DOHH2 (cell line): Measurements from ENCODE around the gene BRINP2.

ENCODE experiments used
- H3F3A ChIP-seq: fragments of 200-600 bp; sonication (generic), shearing (Covaris generic); 2 replicates; pipeline ENCODE4 v1.6.0; 2016; ENCODE audit warnings: antibody characterized with exemption, mild to moderate bottlenecking; ENCODE audit not compliant: control insufficient read depth, insufficient read depth
- H3K27ac ChIP-seq: fragments of 200-600 bp; sonication (generic); 2 replicates; pipeline ENCODE4 v1.5.1; 2014; ENCODE audit warnings: low read depth, mild to moderate bottlenecking, low read length, moderate library complexity
- H3K27me3 ChIP-seq: fragments of 200-600 bp; sonication (generic); 2 replicates; pipeline ENCODE4 v1.6.1; 2014; ENCODE audit warnings: mild to moderate bottlenecking, low read length, mixed read lengths; ENCODE audit not compliant: control insufficient read depth
- H3K36me3 ChIP-seq: fragments of 200-600 bp; sonication (generic); 2 replicates; pipeline ENCODE4 v1.6.1; 2014; ENCODE audit warnings: mild to moderate bottlenecking, low read length, moderate library complexity, mixed read lengths; ENCODE audit not compliant: control insufficient read depth
- H3K4me1 ChIP-seq: fragments of 200-600 bp; sonication (generic); 2 replicates; pipeline ENCODE4 v1.6.1; 2014; ENCODE audit warnings: mild to moderate bottlenecking, low read length, mixed read lengths; ENCODE audit not compliant: control insufficient read depth
- H3K4me2 ChIP-seq: fragments of 200-600 bp; sonication (generic); 2 replicates; pipeline ENCODE4 v1.6.0; 2014; ENCODE audit warnings: mild to moderate bottlenecking, low read length, moderate library complexity
- H3K4me3 ChIP-seq: fragments of 200-600 bp; sonication (generic); 2 replicates; pipeline ENCODE4 v1.5.1; 2014; ENCODE audit warnings: mild to moderate bottlenecking, low read length, mixed read lengths
- H3K79me2 ChIP-seq: fragments of 200-600 bp; sonication (generic); 2 replicates; pipeline ENCODE4 v1.6.1; 2014; ENCODE audit warnings: mild to moderate bottlenecking, low read length, mixed read lengths; ENCODE audit not compliant: control insufficient read depth
- H3K9me2 ChIP-seq: fragments of 200-600 bp; sonication (generic); replicated peaks from 2 replicates; pipeline ENCODE4 v1.6.1; 2014; ENCODE audit warnings: mild to moderate bottlenecking, low read length, mixed read lengths; ENCODE audit not compliant: control insufficient read depth
- H3K9me3 ChIP-seq: fragments of 200-600 bp; sonication (generic); 2 replicates; pipeline ENCODE4 v1.6.1; 2014; ENCODE audit warnings: antibody characterized with exemption, low read length, mixed read lengths; ENCODE audit not compliant: control insufficient read depth, insufficient read depth
- H4K20me1 ChIP-seq: fragments of 200-600 bp; sonication (generic); 2 replicates; pipeline ENCODE4 v1.6.0; 2014; ENCODE audit warnings: low read depth, mild to moderate bottlenecking, antibody characterized with exemption, low read length, moderate library complexity; ENCODE audit not compliant: control insufficient read depth, insufficient read depth
- CTCF ChIP-seq: fragments of 200-600 bp; sonication (generic); IDR thresholded peaks from one replicate; pipeline ENCODE4 v1.5.1; 2014; ENCODE audit warnings: antibody characterized with exemption, mild to moderate bottlenecking, low read depth, low read length; ENCODE audit not compliant: poor library complexity, severe bottlenecking
- EZH2phosphoT487 ChIP-seq: fragments of 200-600 bp; sonication (generic); IDR thresholded peaks from 2 replicates; pipeline ENCODE4 v1.6.1; 2017; ENCODE audit warnings: borderline replicate concordance, mild to moderate bottlenecking, antibody characterized with exemption, low read length, moderate library complexity, mixed read lengths

The BRINP2 gene

GRCh38 chr1:177310326-177310725, 139.6 kb downstream of the BRINP2 start:
- H3K27me3 ChIP-seq = no peaks in the 10 kb centered on the region
- H3K4me3 ChIP-seq = no peak overlapping the region
- H3K79me2 ChIP-seq = no peaks in the 10 kb centered on the region
- no peaks in the 10 kb centered on the region for H3F3A ChIP-seq
- H3K4me1 ChIP-seq = peaks cover 7% of the 10 kb centered on the region
- H3K9me2 ChIP-seq = no peaks in the 10 kb centered on the region
- H3K27ac ChIP-seq = no peak overlapping the region
- no peaks in the 10 kb centered on the region for H4K20me1 ChIP-seq
- H3K9me3 ChIP-seq = no peaks in the 10 kb centered on the region
- H3K36me3 ChIP-seq = no peaks in the 10 kb centered on the region
- TF ChIP-seq CTCF (no peak), EZH2phosphoT487 (no peak)
- H3K4me2 ChIP-seq = no peak overlapping the region

DNA sequence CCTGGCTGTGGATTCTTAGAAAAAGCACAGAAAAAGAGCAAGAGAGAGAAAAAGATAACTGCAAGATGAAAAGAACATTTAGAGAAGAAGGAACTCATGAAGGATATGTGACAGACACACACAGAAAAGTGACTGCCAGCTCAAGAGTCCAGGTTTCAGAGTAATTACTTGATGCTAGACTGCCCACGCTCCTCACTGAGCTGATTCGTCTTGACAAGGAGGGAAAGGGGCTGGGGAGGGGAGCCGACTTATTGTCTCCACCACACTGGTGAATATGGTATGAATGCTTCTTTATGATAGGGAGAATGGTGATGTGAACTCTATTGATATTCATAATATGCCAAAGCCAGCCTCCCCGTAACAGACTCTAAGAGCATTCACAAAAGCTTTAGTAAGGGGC, 140.4 kb downstream of the BRINP2 start:
- Histone ChIP-seq H3K27ac (no peak overlapping the region), H3F3A (no peaks in the 10 kb centered on the region)

DNA sequence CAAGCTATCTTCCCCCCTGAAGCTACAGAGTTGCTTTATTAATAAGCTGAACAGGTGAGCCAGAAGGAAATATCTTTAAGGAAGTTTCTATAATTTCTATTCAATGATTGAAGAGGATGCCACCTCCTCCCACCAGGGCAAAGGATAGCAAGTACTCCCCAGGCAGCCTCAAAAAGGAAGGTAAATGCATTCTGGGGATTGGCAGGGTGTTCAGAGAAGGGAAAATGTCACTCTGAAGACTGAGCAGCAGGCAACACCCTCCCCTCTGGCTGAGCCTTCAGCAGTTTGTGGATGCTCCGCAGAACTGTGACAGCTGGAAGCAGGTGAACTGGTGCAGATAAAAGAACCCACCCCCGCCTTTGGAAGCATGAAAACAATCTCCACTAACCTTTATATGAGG, 140.8 kb downstream of the BRINP2 start:
- Histone ChIP-seq H3K27me3 (no peaks in the 10 kb centered on the region), H3K79me2 (no peaks in the 10 kb centered on the region), H3K4me3 (no peak overlapping the region), H3K27ac (no peak overlapping the region), H3K9me2 (no peaks in the 10 kb centered on the region), H4K20me1 (no peaks in the 10 kb centered on the region), H3K4me1 (peaks cover 7% of the 10 kb centered on the region), H3K4me2 (no peak overlapping the region), H3K36me3 (no peaks in the 10 kb centered on the region), H3K9me3 (no peaks in the 10 kb centered on the region), H3F3A (no peaks in the 10 kb centered on the region)
- TF ChIP-seq CTCF = no peak
- no peak for TF ChIP-seq EZH2phosphoT487

More for the DNA sequence above, 140.4 kb downstream of the BRINP2 start:
- H3K4me3 ChIP-seq = no peak overlapping the region
- peaks cover 7% of the 10 kb centered on the region for H3K4me1 ChIP-seq
- no peaks in the 10 kb centered on the region for H3K9me3 ChIP-seq
- H3K9me2 ChIP-seq = no peaks in the 10 kb centered on the region
- TF ChIP-seq EZH2phosphoT487 (no peak), CTCF (no peak)
- no peaks in the 10 kb centered on the region for H4K20me1 ChIP-seq
- no peaks in the 10 kb centered on the region for H3K36me3 ChIP-seq
- H3K79me2 ChIP-seq = no peaks in the 10 kb centered on the region
- no peaks in the 10 kb centered on the region for H3K27me3 ChIP-seq
- no peak overlapping the region for H3K4me2 ChIP-seq

GRCh38 chr1:177315261-177315660, 144.5 kb downstream of the BRINP2 start:
- no peak overlapping the region for H3K4me3 ChIP-seq
- peaks cover 7% of the 10 kb centered on the region for H3K4me1 ChIP-seq
- H3K9me3 ChIP-seq = no peaks in the 10 kb centered on the region
- no peak overlapping the region for H3K4me2 ChIP-seq
- H3K27ac ChIP-seq = no peak overlapping the region
- H3K79me2 ChIP-seq = no peaks in the 10 kb centered on the region
- TF ChIP-seq CTCF (no peak), EZH2phosphoT487 (no peak)
- no peaks in the 10 kb centered on the region for H3K27me3 ChIP-seq
- no peaks in the 10 kb centered on the region for H4K20me1 ChIP-seq
- no peaks in the 10 kb centered on the region for H3K36me3 ChIP-seq
- no peaks in the 10 kb centered on the region for H3F3A ChIP-seq
- no peaks in the 10 kb centered on the region for H3K9me2 ChIP-seq
